Astrocyte (in vitro differentiated cells and primary cell): ENCODE measurements around the gene PDSS2. TPM values are rescaled to one million over a fixed set of nuclear protein-coding genes. Genes with fewer than 3 reads are reported as not detected.

Experiments
- DNase-seq: peaks from one replicate; pipeline ENCODE4 v3.0.0-alpha.2; 2010; ENCODE audit warnings: low read depth
- FAIRE-seq: peaks from 2 replicates; lab custom pipeline; 2011; peaks lifted over from hg19 to GRCh38; lab: Jason Lieb, UNC
- H2AFZ ChIP-seq: 2 replicates; pipeline ENCODE4 v1.6.0; 2012; ENCODE audit warnings: low read depth, low read length, inconsistent platforms
- H3K27ac ChIP-seq: 2 replicates; pipeline ENCODE4 v1.5.1; 2011; ENCODE audit warnings: low read depth, low read length, inconsistent platforms
- H3K27me3 ChIP-seq: 2 replicates; pipeline ENCODE4 v1.6.0; 2011; ENCODE audit warnings: low read length, inconsistent platforms; ENCODE audit not compliant: insufficient read depth
- H3K36me3 ChIP-seq: 2 replicates; pipeline ENCODE4 v1.5.1; 2011; ENCODE audit warnings: low read length, inconsistent platforms; ENCODE audit not compliant: insufficient read depth
- H3K4me1 ChIP-seq: 2 replicates; pipeline ENCODE4 v1.5.1; 2011; ENCODE audit warnings: low read length, inconsistent platforms; ENCODE audit not compliant: insufficient read depth
- H3K4me2 ChIP-seq: 2 replicates; pipeline ENCODE4 v1.6.0; 2012; ENCODE audit warnings: low read length, inconsistent platforms
- H3K4me3 ChIP-seq: 2 replicates; pipeline ENCODE4 v1.5.1; 2011; ENCODE audit warnings: low read depth, mild to moderate bottlenecking, low read length, inconsistent platforms; ENCODE audit not compliant: insufficient read depth
- H3K79me2 ChIP-seq: 2 replicates; pipeline ENCODE4 v1.6.0; 2012; ENCODE audit warnings: mild to moderate bottlenecking, low read length, inconsistent platforms; ENCODE audit not compliant: insufficient read depth
- H3K9ac ChIP-seq: 2 replicates; pipeline ENCODE4 v1.6.0; 2012; ENCODE audit warnings: mild to moderate bottlenecking, low read length, inconsistent platforms
- H3K9me3 ChIP-seq: 2 replicates; pipeline ENCODE4 v1.5.1; 2012; ENCODE audit warnings: low read depth, mild to moderate bottlenecking, low read length, inconsistent platforms; ENCODE audit not compliant: insufficient read depth
- H4K20me1 ChIP-seq: 2 replicates; pipeline ENCODE4 v1.6.0; 2012; ENCODE audit warnings: low read length, inconsistent platforms; ENCODE audit not compliant: insufficient read depth
- H3K27ac Mint-ChIP-seq: one replicate; pipeline ENCODE4 v1.8.0; 2021; ENCODE audit warnings: mild to moderate bottlenecking, mixed read lengths; ENCODE audit not compliant: unreplicated experiment
- H3K27me3 Mint-ChIP-seq: one replicate; pipeline ENCODE4 v1.8.0; 2021; ENCODE audit warnings: low read depth, mixed read lengths; ENCODE audit not compliant: unreplicated experiment
- H3K36me3 Mint-ChIP-seq: one replicate; pipeline ENCODE4 v1.8.0; 2021; ENCODE audit warnings: low read depth, mixed read lengths; ENCODE audit not compliant: unreplicated experiment
- H3K4me1 Mint-ChIP-seq: one replicate; pipeline ENCODE4 v1.8.0; 2021; ENCODE audit warnings: low read depth, mixed read lengths; ENCODE audit not compliant: unreplicated experiment
- H3K4me3 Mint-ChIP-seq: one replicate; pipeline ENCODE4 v1.8.0; 2021; ENCODE audit warnings: mild to moderate bottlenecking, moderate library complexity, mixed read lengths; ENCODE audit not compliant: unreplicated experiment
- H3K9me3 Mint-ChIP-seq: one replicate; pipeline ENCODE4 v1.8.0; 2021; ENCODE audit warnings: mild to moderate bottlenecking, mixed read lengths; ENCODE audit not compliant: unreplicated experiment
- EZH2 ChIP-seq: IDR thresholded peaks from 2 replicates; pipeline ENCODE4 v1.6.1; 2012; ENCODE audit warnings: mild to moderate bottlenecking, low read length, inconsistent platforms; ENCODE audit not compliant: insufficient read depth
- total RNA-seq: library from RNA; stranded (reverse); gene quantifications from 2 replicates; pipeline ENCODE4 v1.2.1, GENCODE V29; 2021
- TF ChIP-seq, protein P1 (sequence below): IDR thresholded peaks from 2 replicates; pipeline ENCODE4 v1.5.1; 2011; ENCODE audit warnings: low read depth, mild to moderate bottlenecking, inconsistent platforms, low read length, moderate library complexity; ENCODE audit not compliant: insufficient read depth

Gene PDSS2
- total RNA-seq, 1 donor from 2014 or later = 7.7 TPM

DNA sequence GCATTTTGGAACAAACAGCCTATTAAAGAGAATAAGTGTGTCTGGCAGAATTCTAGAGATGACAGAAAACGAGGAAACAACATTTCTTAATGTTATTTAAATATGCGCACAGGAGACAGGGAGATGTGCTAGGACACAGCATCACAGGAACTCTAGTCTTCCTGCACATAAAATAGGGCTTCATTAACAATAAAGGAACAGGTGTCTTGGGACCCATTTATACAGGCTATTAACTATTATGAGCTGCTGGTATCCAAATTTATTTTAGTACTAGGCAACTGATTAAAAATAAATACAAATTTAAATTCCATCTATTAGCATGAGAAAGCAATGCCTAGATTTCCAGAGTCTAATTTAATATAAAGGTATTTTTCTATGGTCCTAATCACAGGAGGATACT, 102.3 kb downstream of the PDSS2 start:
- Mint-ChIP-seq H3K36me3 (no peaks in the 10 kb centered on the region), H3K27ac (no peak overlapping the region), H3K4me3 (no peak overlapping the region), H3K4me1 (peaks cover 9% of the 10 kb centered on the region), H3K9me3 (no peaks in the 10 kb centered on the region), H3K27me3 (no peaks in the 10 kb centered on the region)
- Histone ChIP-seq H3K79me2 (no peaks in the 10 kb centered on the region), H2AFZ (no peak overlapping the region), H3K27ac (no peak overlapping the region), H3K9ac (no peak overlapping the region), H3K4me3 (no peak overlapping the region), H3K9me3 (no peaks in the 10 kb centered on the region), H3K4me2 (no peak overlapping the region), H3K36me3 (no peaks in the 10 kb centered on the region), H3K4me1 (peaks cover 7% of the 10 kb centered on the region), H4K20me1 (peaks cover 14% of the 10 kb centered on the region), H3K27me3 (no peaks in the 10 kb centered on the region)
- FAIRE-seq (no peak), DNase-seq (no peak)
- TF ChIP-seq EZH2 = no peak
- TF ChIP-seq, protein P1, sequence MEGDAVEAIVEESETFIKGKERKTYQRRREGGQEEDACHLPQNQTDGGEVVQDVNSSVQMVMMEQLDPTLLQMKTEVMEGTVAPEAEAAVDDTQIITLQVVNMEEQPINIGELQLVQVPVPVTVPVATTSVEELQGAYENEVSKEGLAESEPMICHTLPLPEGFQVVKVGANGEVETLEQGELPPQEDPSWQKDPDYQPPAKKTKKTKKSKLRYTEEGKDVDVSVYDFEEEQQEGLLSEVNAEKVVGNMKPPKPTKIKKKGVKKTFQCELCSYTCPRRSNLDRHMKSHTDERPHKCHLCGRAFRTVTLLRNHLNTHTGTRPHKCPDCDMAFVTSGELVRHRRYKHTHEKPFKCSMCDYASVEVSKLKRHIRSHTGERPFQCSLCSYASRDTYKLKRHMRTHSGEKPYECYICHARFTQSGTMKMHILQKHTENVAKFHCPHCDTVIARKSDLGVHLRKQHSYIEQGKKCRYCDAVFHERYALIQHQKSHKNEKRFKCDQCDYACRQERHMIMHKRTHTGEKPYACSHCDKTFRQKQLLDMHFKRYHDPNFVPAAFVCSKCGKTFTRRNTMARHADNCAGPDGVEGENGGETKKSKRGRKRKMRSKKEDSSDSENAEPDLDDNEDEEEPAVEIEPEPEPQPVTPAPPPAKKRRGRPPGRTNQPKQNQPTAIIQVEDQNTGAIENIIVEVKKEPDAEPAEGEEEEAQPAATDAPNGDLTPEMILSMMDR = no peak

GRCh38 chr6:107355659-107356058, 103.7 kb downstream of the PDSS2 start:
- Mint-ChIP-seq H3K9me3 (no peaks in the 10 kb centered on the region), H3K27ac (no peak overlapping the region), H3K4me3 (no peak overlapping the region), H3K27me3 (no peaks in the 10 kb centered on the region), H3K36me3 (no peaks in the 10 kb centered on the region), H3K4me1 (no peaks in the 10 kb centered on the region)
- Histone ChIP-seq H4K20me1 (peaks cover 6% of the 10 kb centered on the region), H3K27me3 (no peaks in the 10 kb centered on the region), H3K79me2 (no peaks in the 10 kb centered on the region), H3K4me3 (no peak overlapping the region), H3K4me1 (no peaks in the 10 kb centered on the region), H2AFZ (no peak overlapping the region), H3K9me3 (no peaks in the 10 kb centered on the region), H3K4me2 (no peak overlapping the region), H3K36me3 (no peaks in the 10 kb centered on the region), H3K9ac (no peak overlapping the region), H3K27ac (no peak overlapping the region)
- no peak for TF ChIP-seq EZH2
- DNase-seq (no peak), FAIRE-seq (no peak)

DNA sequence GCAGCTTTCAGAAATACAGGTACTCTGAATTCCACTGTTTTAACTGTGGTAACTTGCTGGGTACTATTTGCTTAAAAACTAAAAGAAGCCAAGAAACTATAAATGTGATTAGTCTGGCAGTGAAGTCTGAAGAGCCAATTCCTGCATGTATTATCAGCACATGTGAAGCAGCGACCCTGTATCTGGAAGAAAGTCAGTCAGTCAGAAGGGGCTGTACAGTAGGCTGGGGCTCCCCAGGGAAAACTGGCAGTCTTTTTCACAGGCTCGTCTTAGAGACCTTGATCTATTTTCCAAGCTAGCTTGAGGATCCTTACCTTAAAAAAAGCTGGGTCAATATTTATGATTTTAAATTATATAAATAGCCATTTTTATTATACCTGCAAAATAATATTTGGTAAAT, 104.9 kb downstream of the PDSS2 start:
- H3K4me3 ChIP-seq = no peak overlapping the region
- H3K9me3 ChIP-seq = no peaks in the 10 kb centered on the region
- no peaks in the 10 kb centered on the region for H3K4me1 Mint-ChIP-seq
- H3K4me3 Mint-ChIP-seq = no peak overlapping the region
- H3K36me3 Mint-ChIP-seq = no peaks in the 10 kb centered on the region
- H3K9ac ChIP-seq = no peak overlapping the region
- H2AFZ ChIP-seq = no peak overlapping the region
- H4K20me1 ChIP-seq = no peaks in the 10 kb centered on the region
- no peaks in the 10 kb centered on the region for H3K36me3 ChIP-seq
- no peak overlapping the region for H3K27ac Mint-ChIP-seq
- H3K27me3 Mint-ChIP-seq = no peaks in the 10 kb centered on the region
- H3K79me2 ChIP-seq = no peaks in the 10 kb centered on the region
- no peaks in the 10 kb centered on the region for H3K27me3 ChIP-seq
- H3K4me2 ChIP-seq = no peak overlapping the region
- FAIRE-seq = no peak
- H3K27ac ChIP-seq = no peak overlapping the region
- no peaks in the 10 kb centered on the region for H3K9me3 Mint-ChIP-seq
- TF ChIP-seq, protein P1 = no peak
- no peak for TF ChIP-seq EZH2
- no peaks in the 10 kb centered on the region for H3K4me1 ChIP-seq
- DNase-seq = no peak
